K562 (cell line): ENCODE results near the gene NAA50. TPM values are rescaled to one million over a fixed set of nuclear protein-coding genes. Genes with fewer than 3 reads are reported as not detected.

Source experiments
- ATAC-seq: fragments of 200-7000 bp; cut with Tn5 transposase; 3 replicates; pipeline ENCODE4 v1.9.1; 2020; ENCODE audit warnings: moderate library complexity
- BruUV-seq: library from RNA; stranded (reverse); fragments of 400-500 nt; replicated peaks from 2 replicates; lab custom pipeline; 2021; lab: Mats Ljungman, UMichigan
- CTCF ChIA-PET: fragments of 300-600 bp; formaldehyde crosslinking; extraction: SDS; loops from one replicate; lab custom pipeline; 2021; ENCODE audit warnings: low intra/inter-chr PET ratio; lab: Yijun Ruan, JAX
- POLR2A ChIA-PET: fragments of 300-600, 350-650 bp; sonication (Branson Sonifier 250); formaldehyde crosslinking; extraction: SDS; loops from one replicate; lab custom pipeline; 2021; ENCODE audit warnings: antibody characterized with exemption, inconsistent platforms; lab: Yijun Ruan, JAX
- DNase-seq, 4 experiments: peaks; one replicate each; pipeline versions ENCODE4 v3.0.0 to v3.0.0-alpha.2; 2011 to 2018; ENCODE audit warnings: low spot score in 3 of 4, mixed read lengths in 3 of 4; ENCODE audit errors: extremely low read depth in 1 of 4
- FAIRE-seq: peaks from 2 replicates; lab custom pipeline; 2011; peaks lifted over from hg19 to GRCh38; lab: Jason Lieb, UNC
- H2AFZ ChIP-seq: 2 replicates; pipeline ENCODE4 v1.6.0; 2011; ENCODE audit warnings: low read depth, low read length, control low read depth, inconsistent platforms
- H3K27ac ChIP-seq: fragments of 200-600 bp; 3 replicates; pipeline ENCODE4 v1.8.0; 2011; ENCODE audit warnings: low read depth, mild to moderate bottlenecking, control low read depth, inconsistent platforms, low read length, moderate library complexity, mixed read lengths; ENCODE audit errors: extremely low read depth
- H3K27me3 ChIP-seq, 2 experiments: fragments of 300-600 bp in 1 of 2; 2 replicates in 1 of 2; 3 replicates in 1 of 2; pipeline versions ENCODE4 v1.6.0 to v1.8.0; 2011; ENCODE audit warnings: inconsistent platforms in 2 of 2, low read length in 2 of 2, mild to moderate bottlenecking in 1 of 2, mixed read lengths in 1 of 2, moderate library complexity in 1 of 2; ENCODE audit not compliant: control insufficient read depth in 2 of 2, insufficient read depth in 2 of 2
- H3K36me3 ChIP-seq: fragments of 300-600 bp; 3 replicates; pipeline ENCODE4 v1.8.0; 2011; ENCODE audit warnings: mild to moderate bottlenecking, low read length, inconsistent platforms; ENCODE audit not compliant: control insufficient read depth, insufficient read depth
- H3K4me1 ChIP-seq, 2 experiments: fragments of 200-600 bp in 1 of 2; replicated peaks in 1 of 2; 2 replicates in 1 of 2; 3 replicates in 1 of 2; pipeline versions ENCODE4 v1.5.1 to v1.8.0; 2011; ENCODE audit warnings: inconsistent platforms in 2 of 2, low read length in 2 of 2, mild to moderate bottlenecking in 1 of 2, mixed read lengths in 1 of 2, moderate library complexity in 1 of 2; ENCODE audit not compliant: control insufficient read depth in 2 of 2, insufficient read depth in 2 of 2
- H3K4me2 ChIP-seq: 2 replicates; pipeline ENCODE4 v1.6.1; 2011; ENCODE audit warnings: low read length, control low read depth, inconsistent platforms, mixed read lengths; ENCODE audit not compliant: insufficient read depth
- H3K4me3 ChIP-seq: fragments of 200-600 bp; sonication (generic), shearing (Covaris generic); 2 replicates; pipeline ENCODE4 v1.5.1; 2016; ENCODE audit warnings: control low read depth, inconsistent platforms
- H3K79me2 ChIP-seq: fragments of 200-600 bp; 3 replicates; pipeline ENCODE4 v1.8.0; 2011; ENCODE audit warnings: low read length, inconsistent platforms; ENCODE audit not compliant: control insufficient read depth, insufficient read depth
- H3K9ac ChIP-seq, 2 experiments: 2 replicates each; pipeline versions ENCODE4 v1.6.0 to v1.6.1; 2011; ENCODE audit warnings: low read depth in 2 of 2, low read length in 2 of 2, control low read depth in 1 of 2, inconsistent platforms in 1 of 2, mild to moderate bottlenecking in 1 of 2, mixed read lengths in 1 of 2; ENCODE audit not compliant: insufficient read depth in 1 of 2
- H3K9me1 ChIP-seq: one replicate; pipeline ENCODE4 v1.6.0; 2011; ENCODE audit warnings: inconsistent platforms, mild to moderate bottlenecking, low read length, moderate library complexity; ENCODE audit not compliant: control insufficient read depth, insufficient read depth
- H3K9me3 ChIP-seq: replicated peaks from 2 replicates; pipeline ENCODE4 v1.5.1; 2011; ENCODE audit warnings: low read depth, low read length, inconsistent platforms; ENCODE audit not compliant: control insufficient read depth, insufficient read depth
- H4K20me1 ChIP-seq: replicated peaks from 2 replicates; pipeline ENCODE4 v1.6.1; 2011; ENCODE audit warnings: low read length, inconsistent platforms, mixed read lengths; ENCODE audit not compliant: control insufficient read depth, insufficient read depth
- DPF2 ChIP-seq: fragments of 450-650 bp; IDR thresholded peaks from 2 replicates; pipeline ENCODE4 v1.6.1; 2016
- HDGF ChIP-seq: fragments of 450-650 bp; IDR thresholded peaks from 2 replicates; pipeline ENCODE4 v1.6.1; 2016
- KDM5B ChIP-seq: fragments of 200-600 bp; sonication (generic); IDR thresholded peaks from 2 replicates; pipeline ENCODE4 v1.6.1; 2012; ENCODE audit warnings: low read depth, mild to moderate bottlenecking, moderate library complexity, low read length, control low read depth, inconsistent platforms; ENCODE audit not compliant: insufficient replicate concordance
- KLF1 ChIP-seq: fragments of 450-650 bp; IDR thresholded peaks from 2 replicates; pipeline ENCODE4 v1.6.1; 2016; ENCODE audit warnings: missing genetic modification characterization, missing compliant biosample characterization
- MIER1 ChIP-seq: fragments of 450-650 bp; IDR thresholded peaks from 2 replicates; pipeline ENCODE4 v1.6.1; 2016; ENCODE audit warnings: antibody characterized with exemption, mild to moderate bottlenecking, low read depth
- NFYB ChIP-seq: IDR thresholded peaks from 2 replicates; pipeline ENCODE4 v1.6.1; 2011; ENCODE audit warnings: mild to moderate bottlenecking, moderate library complexity; ENCODE audit not compliant: insufficient read length; ENCODE audit errors: extremely low read depth
- NRF1 ChIP-seq, 2 experiments: fragments of 450-650 bp; IDR thresholded peaks in 1 of 2; conservative IDR thresholded peaks in 1 of 2; 2 replicates each; pipeline ENCODE4 v1.6.1; 2014; ENCODE audit warnings: mild to moderate bottlenecking in 2 of 2
- RBM22 ChIP-seq: fragments of 200-400 bp; formaldehyde crosslinking; IDR thresholded peaks from 2 replicates; pipeline ENCODE4 v1.6.1; 2018; ENCODE audit warnings: low read length, low read depth; ENCODE audit not compliant: poor library complexity, severe bottlenecking
- SMARCB1 ChIP-seq: IDR thresholded peaks from 2 replicates; pipeline ENCODE4 v1.6.1; 2011; ENCODE audit warnings: improper control_type of control experiment, low read depth; ENCODE audit not compliant: insufficient read length
- SMC3 ChIP-seq: conservative IDR thresholded peaks from 2 replicates; pipeline ENCODE4 v1.6.1; 2011; ENCODE audit warnings: low read depth, low read length, improper control_type of control experiment; ENCODE audit not compliant: insufficient read depth
- ZNF239 ChIP-seq: fragments of 250-450 bp; sonication (Bioruptor Pico); IDR thresholded peaks from 2 replicates; pipeline ENCODE4 v1.4.0; 2020; ENCODE audit warnings: mild to moderate bottlenecking
- ZNF282 ChIP-seq: sonication (generic); formaldehyde crosslinking; IDR thresholded peaks from 2 replicates; pipeline ENCODE4 v1.8.1; 2023; ENCODE audit warnings: missing genetic modification reagents
- ZNF408 ChIP-seq: fragments of 250-450 bp; sonication (Bioruptor Pico); IDR thresholded peaks from 2 replicates; pipeline ENCODE4 v1.4.0; 2020; ENCODE audit warnings: low read depth, mild to moderate bottlenecking, moderate library complexity
- WGBS: fragments of 100-300 bp; shearing (Covaris generic); methylation state at CpG from one replicate; pipeline ENCODE4 v1.1.6; 2016; ENCODE audit warnings: low coverage, mixed read lengths; ENCODE audit not compliant: insufficient coverage; ENCODE audit errors: missing lambda C conversion rate; 5-methylcytosine and 5-hydroxymethylcytosine counted together
- in situ Hi-C: fragments of 300-500 bp; cut with MboI; formaldehyde crosslinking; loops from 4 replicates; pipeline ENCODE4 v1.15.0; 2018; ENCODE audit warnings: inconsistent platforms, mixed read lengths
- intact Hi-C: fragments of 100-400 bp; cut with micrococcal nuclease; formaldehyde crosslinking; loops from 2 replicates; pipeline ENCODE4 v1.14.2; 2022
- polyA plus RNA-seq, 8 experiments: library from polyadenylated mRNA; depleted of rRNA in 4 of 8; stranded (reverse) in 5 of 8; unstranded in 3 of 8; fragments of >200 nt; fragmentation: Nextera tagmentation in 2 of 8; fragmentation: Illumina TruSeq in 1 of 8; extraction: Ambion mirVana in 2 of 8; extraction: Trizol in 1 of 8; gene quantifications; 2 replicates each; pipeline versions ENCODE4 v1.2.1 to v1.2.3, GENCODE V29; 2011 to 2014; ENCODE audit warnings: inconsistent platforms in 1 of 8, missing spikeins in 1 of 8
- total RNA-seq, 7 experiments: library from RNA; depleted of rRNA in 6 of 7; stranded (reverse); fragments of >200 nt in 6 of 7; fragmentation: Illumina TruSeq in 2 of 7; extraction: Trizol in 2 of 7; gene quantifications; 2 replicates each; pipeline versions ENCODE4 v1.2.1 to v1.2.3, GENCODE V29; 2011 to 2021; ENCODE audit warnings: low replicate concordance in 1 of 7
- TF ChIP-seq, protein P1 (sequence below): fragments of 250-450 bp; sonication (Bioruptor Pico); IDR thresholded peaks from 2 replicates; pipeline ENCODE4 v1.6.1; 2021; ENCODE audit warnings: mild to moderate bottlenecking
- TF ChIP-seq, protein P2 (sequence below): fragments of 450-650 bp; IDR thresholded peaks from 2 replicates; pipeline ENCODE4 v1.6.1; 2014; ENCODE audit warnings: low read depth, mild to moderate bottlenecking, moderate library complexity, borderline replicate concordance

The NAA50 gene
- total and polyA plus RNA-seq, 9 of the 15 experiments (the other 6 are each of a cell fraction or from before 2014, with no cell fraction given), result 40.0 to 301 (median 112) TPM

DNA sequence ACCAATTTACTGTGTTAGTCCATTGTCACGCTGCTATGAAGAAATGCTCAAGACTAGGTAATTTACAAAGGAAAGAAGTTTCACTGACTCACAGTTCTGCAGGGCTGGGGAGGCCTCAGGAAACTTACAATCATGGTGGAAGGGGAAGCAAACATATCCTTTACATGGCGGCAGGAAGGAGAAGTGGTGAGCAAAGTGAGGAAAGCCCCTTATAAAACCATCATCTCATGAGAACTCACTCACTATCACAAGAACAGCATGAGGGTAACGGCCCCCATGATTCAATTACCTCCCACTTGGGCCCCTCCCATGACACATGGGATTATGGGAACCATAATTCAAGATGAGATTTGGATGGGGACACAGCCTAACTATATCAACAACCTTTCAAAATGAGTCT lies 69.8 kb downstream of the NAA50 start:
- Histone ChIP-seq H3K9me1 (no peaks in the 10 kb centered on the region), H2AFZ (no peak overlapping the region), H3K9ac (no peak overlapping the region), H3K36me3 (no peaks in the 10 kb centered on the region), H4K20me1 (no peaks in the 10 kb centered on the region), H3K4me2 (no peak overlapping the region), H3K27ac (no peak overlapping the region), H3K4me3 (no peak overlapping the region), H3K27me3 (no peaks in the 10 kb centered on the region), H3K4me1 (no peaks in the 10 kb centered on the region), H3K9me3 (no peaks in the 10 kb centered on the region), H3K79me2 (no peaks in the 10 kb centered on the region)
- intact Hi-C loops (no loop called here), in situ Hi-C loops (no loop called here)
- BruUV-seq, result no TSS peak
- DNase-seq (no peak), FAIRE-seq (no peak), ATAC-seq (no peak)
- ChIA-PET POLR2A (no interaction called here), CTCF (no interaction called here)
- TF ChIP-seq KLF1 (tag) (no peak), ZNF239 (CRISPR knock-in tag) (no peak), ZNF408 (CRISPR knock-in tag) (no peak), NRF1 (conservative IDR thresholded peaks at IDR 0.05 in 1 of 2, IDR thresholded peaks at IDR 0.05 in 1 of 2) (no peak), SMC3 (no peak), ZNF282 (CRISPR knock-in tag) (no peak), RBM22 (no peak), NFYB (no peak), SMARCB1 (no peak), MIER1 (no peak), KDM5B (no peak), DPF2 (no peak), HDGF (no peak)
- TF ChIP-seq, protein P1, sequence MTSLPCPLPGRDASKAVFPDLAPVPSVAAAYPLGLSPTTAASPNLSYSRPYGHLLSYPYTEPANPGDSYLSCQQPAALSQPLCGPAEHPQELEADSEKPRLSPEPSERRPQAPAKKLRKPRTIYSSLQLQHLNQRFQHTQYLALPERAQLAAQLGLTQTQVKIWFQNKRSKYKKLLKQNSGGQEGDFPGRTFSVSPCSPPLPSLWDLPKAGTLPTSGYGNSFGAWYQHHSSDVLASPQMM (CRISPR knock-in tag), result no peak
- TF ChIP-seq, protein P2, sequence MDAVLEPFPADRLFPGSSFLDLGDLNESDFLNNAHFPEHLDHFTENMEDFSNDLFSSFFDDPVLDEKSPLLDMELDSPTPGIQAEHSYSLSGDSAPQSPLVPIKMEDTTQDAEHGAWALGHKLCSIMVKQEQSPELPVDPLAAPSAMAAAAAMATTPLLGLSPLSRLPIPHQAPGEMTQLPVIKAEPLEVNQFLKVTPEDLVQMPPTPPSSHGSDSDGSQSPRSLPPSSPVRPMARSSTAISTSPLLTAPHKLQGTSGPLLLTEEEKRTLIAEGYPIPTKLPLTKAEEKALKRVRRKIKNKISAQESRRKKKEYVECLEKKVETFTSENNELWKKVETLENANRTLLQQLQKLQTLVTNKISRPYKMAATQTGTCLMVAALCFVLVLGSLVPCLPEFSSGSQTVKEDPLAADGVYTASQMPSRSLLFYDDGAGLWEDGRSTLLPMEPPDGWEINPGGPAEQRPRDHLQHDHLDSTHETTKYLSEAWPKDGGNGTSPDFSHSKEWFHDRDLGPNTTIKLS, result no peak
- 54% methylated on average over 3 of the region's 3 CpGs for WGBS
